ENCODE results near the gene BAZ2B.

- TF ChIP-seq, protein P1, sequence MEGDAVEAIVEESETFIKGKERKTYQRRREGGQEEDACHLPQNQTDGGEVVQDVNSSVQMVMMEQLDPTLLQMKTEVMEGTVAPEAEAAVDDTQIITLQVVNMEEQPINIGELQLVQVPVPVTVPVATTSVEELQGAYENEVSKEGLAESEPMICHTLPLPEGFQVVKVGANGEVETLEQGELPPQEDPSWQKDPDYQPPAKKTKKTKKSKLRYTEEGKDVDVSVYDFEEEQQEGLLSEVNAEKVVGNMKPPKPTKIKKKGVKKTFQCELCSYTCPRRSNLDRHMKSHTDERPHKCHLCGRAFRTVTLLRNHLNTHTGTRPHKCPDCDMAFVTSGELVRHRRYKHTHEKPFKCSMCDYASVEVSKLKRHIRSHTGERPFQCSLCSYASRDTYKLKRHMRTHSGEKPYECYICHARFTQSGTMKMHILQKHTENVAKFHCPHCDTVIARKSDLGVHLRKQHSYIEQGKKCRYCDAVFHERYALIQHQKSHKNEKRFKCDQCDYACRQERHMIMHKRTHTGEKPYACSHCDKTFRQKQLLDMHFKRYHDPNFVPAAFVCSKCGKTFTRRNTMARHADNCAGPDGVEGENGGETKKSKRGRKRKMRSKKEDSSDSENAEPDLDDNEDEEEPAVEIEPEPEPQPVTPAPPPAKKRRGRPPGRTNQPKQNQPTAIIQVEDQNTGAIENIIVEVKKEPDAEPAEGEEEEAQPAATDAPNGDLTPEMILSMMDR (conservative IDR thresholded peaks at IDR 0.05; ENCODE audit: low read depth in 2 of 2) = no peak
- TF ChIP-seq, protein P2, sequence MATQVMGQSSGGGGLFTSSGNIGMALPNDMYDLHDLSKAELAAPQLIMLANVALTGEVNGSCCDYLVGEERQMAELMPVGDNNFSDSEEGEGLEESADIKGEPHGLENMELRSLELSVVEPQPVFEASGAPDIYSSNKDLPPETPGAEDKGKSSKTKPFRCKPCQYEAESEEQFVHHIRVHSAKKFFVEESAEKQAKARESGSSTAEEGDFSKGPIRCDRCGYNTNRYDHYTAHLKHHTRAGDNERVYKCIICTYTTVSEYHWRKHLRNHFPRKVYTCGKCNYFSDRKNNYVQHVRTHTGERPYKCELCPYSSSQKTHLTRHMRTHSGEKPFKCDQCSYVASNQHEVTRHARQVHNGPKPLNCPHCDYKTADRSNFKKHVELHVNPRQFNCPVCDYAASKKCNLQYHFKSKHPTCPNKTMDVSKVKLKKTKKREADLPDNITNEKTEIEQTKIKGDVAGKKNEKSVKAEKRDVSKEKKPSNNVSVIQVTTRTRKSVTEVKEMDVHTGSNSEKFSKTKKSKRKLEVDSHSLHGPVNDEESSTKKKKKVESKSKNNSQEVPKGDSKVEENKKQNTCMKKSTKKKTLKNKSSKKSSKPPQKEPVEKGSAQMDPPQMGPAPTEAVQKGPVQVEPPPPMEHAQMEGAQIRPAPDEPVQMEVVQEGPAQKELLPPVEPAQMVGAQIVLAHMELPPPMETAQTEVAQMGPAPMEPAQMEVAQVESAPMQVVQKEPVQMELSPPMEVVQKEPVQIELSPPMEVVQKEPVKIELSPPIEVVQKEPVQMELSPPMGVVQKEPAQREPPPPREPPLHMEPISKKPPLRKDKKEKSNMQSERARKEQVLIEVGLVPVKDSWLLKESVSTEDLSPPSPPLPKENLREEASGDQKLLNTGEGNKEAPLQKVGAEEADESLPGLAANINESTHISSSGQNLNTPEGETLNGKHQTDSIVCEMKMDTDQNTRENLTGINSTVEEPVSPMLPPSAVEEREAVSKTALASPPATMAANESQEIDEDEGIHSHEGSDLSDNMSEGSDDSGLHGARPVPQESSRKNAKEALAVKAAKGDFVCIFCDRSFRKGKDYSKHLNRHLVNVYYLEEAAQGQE (IDR thresholded peaks at IDR 0.05; ENCODE audit: unreplicated experiment) = no peak
- no peak for TF ChIP-seq EZH2 (IDR thresholded peaks at IDR 0.05; ENCODE audit: low read depth, unreplicated experiment)
- TF ChIP-seq POLR2AphosphoS5 (IDR thresholded peaks at IDR 0.05; ENCODE audit: low read depth) = no peak
- TF ChIP-seq CREB1 (CRISPR knock-in tag; IDR thresholded peaks at IDR 0.05; ENCODE audit: low read depth) = no peak
- TF ChIP-seq EZH2phosphoT487 (IDR thresholded peaks at IDR 0.05; ENCODE audit: unreplicated experiment) = no peak
- TF ChIP-seq, protein P3, sequence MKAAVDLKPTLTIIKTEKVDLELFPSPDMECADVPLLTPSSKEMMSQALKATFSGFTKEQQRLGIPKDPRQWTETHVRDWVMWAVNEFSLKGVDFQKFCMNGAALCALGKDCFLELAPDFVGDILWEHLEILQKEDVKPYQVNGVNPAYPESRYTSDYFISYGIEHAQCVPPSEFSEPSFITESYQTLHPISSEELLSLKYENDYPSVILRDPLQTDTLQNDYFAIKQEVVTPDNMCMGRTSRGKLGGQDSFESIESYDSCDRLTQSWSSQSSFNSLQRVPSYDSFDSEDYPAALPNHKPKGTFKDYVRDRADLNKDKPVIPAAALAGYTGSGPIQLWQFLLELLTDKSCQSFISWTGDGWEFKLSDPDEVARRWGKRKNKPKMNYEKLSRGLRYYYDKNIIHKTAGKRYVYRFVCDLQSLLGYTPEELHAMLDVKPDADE (IDR thresholded peaks at IDR 0.05) = no peak
- no peak for TF ChIP-seq JUNB (IDR thresholded peaks at IDR 0.05; ENCODE audit: unreplicated experiment)
- TF ChIP-seq NANOG (IDR thresholded peaks at IDR 0.05; ENCODE audit: borderline replicate concordance) = no peak
Measured at GRCh38 chr2:159307942-159308341, 308.4 kb downstream of the BAZ2B start.

Data from GM23338 (cell line).